Urinary bladder (tissue), 4 donors: ENCODE measurements around the gene LPAR1. TPM values are rescaled to one million over a fixed set of nuclear protein-coding genes. Genes with fewer than 3 reads are reported as not detected.

ENCODE experiments used
- DNase-seq: peaks from one replicate; pipeline ENCODE4 v3.0.0-alpha.2; 2015; ENCODE audit errors: extremely low spot score
- H3K27ac ChIP-seq: one replicate; pipeline ENCODE4 v1.5.1; 2013; ENCODE audit warnings: low read depth, mild to moderate bottlenecking, moderate library complexity
- H3K36me3 ChIP-seq: one replicate; pipeline ENCODE4 v1.6.1; 2013; ENCODE audit warnings: mild to moderate bottlenecking, moderate library complexity; ENCODE audit not compliant: insufficient read depth
- H3K4me1 ChIP-seq: one replicate; pipeline ENCODE4 v1.6.1; 2013; ENCODE audit warnings: mild to moderate bottlenecking, moderate library complexity; ENCODE audit not compliant: insufficient read depth
- H3K4me3 ChIP-seq: one replicate; pipeline ENCODE4 v1.5.1; 2013; ENCODE audit warnings: low read depth, low read length
- WGBS: extraction: QIAGEN DNeasy Blood & Tissue Kit; methylation state at CpG from one replicate; pipeline ENCODE4 v1.1.7; 2013; 5-methylcytosine and 5-hydroxymethylcytosine counted together
- polyA plus RNA-seq: library from polyadenylated mRNA; stranded (reverse); fragments of 200-250 nt; gene quantifications from one replicate; pipeline ENCODE4 v1.2.3, GENCODE V29; 2013
- total RNA-seq: library from RNA; depleted of rRNA; stranded (reverse); fragments of >200 nt; gene quantifications from one replicate; pipeline ENCODE4 v1.2.3, GENCODE V29; 2014
- donor health status: healthy with polysubstance abuse.
- donor health status: healthy.

LPAR1 gene
- total and polyA plus RNA-seq, 2 donors = 42.0 to 134 TPM

DNA sequence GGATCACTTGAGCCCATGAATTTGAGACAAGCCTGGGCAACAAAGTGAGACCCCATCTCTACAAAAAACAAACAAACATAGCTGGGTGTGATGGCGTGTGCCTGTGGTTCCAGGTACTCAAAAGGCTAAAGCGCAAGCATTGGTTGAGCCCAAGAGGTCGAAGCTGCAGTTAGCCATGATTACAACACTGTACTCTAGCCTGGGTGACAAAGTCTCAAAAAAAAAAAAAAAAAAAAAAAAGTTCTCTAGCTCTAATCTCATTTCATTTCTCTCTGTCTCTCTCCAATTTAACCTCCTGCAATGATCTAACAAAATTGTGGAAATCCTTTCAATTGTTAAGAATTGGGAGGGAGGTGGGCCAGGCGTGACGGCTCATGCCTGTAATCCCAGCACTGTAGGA is 33.3 kb downstream of the LPAR1 start:
- no peak for DNase-seq
- Histone ChIP-seq H3K36me3 (no peaks in the 10 kb centered on the region), H3K27ac (no peak overlapping the region), H3K4me3 (no peak overlapping the region), H3K4me1 (no peaks in the 10 kb centered on the region)
- WGBS = 96% methylated on average over 5 of the region's 5 CpGs

DNA sequence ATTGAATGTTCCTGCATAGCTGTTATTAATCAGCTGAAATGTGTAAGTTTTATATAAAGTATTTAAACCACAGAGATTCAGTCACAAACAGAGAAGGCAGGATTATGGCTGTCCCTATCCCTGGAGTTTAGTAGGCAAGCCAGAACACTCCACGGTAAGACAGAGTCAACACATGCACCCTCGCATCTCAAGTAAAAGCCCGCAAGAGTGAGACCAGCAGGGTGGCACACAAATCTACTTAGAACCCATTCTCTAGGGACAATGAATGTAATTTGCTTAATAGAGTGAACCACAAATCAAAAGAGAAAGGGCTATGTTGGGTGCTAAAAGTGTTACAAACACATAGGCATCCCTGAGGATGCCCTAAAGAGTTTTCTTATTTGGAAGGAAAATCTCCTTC is 35.1 kb downstream of the LPAR1 start:
- Histone ChIP-seq H3K4me1 (no peaks in the 10 kb centered on the region), H3K36me3 (no peaks in the 10 kb centered on the region), H3K27ac (no peak overlapping the region), H3K4me3 (no peak overlapping the region)
- 88% methylated on average over 3 of the region's 3 CpGs for WGBS
- DNase-seq = no peak

DNA sequence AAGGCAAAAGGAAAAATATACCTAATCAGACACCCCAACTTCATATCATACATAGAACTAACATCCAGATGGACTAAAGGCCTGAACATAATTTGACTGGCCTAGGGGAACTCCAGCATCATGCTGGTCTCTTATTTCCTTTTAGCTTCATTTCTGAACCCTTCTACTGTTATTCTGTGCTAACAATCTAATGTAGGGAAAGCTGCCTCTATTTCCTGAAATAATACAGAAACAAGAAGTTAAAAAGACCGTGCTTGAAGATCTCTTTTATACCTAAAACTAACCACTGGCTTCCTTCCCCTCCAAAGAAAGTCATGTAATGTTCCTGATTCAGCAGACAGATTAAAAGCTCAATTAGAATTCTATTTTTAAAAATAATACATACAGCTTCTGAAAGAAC is 36.7 kb downstream of the LPAR1 start:
- no peak overlapping the region for H3K4me3 ChIP-seq
- H3K36me3 ChIP-seq = no peaks in the 10 kb centered on the region
- 69% methylated on average over 1 of the region's 1 CpG for WGBS
- no peak overlapping the region for H3K27ac ChIP-seq
- no peak for DNase-seq
- H3K4me1 ChIP-seq = no peaks in the 10 kb centered on the region

DNA sequence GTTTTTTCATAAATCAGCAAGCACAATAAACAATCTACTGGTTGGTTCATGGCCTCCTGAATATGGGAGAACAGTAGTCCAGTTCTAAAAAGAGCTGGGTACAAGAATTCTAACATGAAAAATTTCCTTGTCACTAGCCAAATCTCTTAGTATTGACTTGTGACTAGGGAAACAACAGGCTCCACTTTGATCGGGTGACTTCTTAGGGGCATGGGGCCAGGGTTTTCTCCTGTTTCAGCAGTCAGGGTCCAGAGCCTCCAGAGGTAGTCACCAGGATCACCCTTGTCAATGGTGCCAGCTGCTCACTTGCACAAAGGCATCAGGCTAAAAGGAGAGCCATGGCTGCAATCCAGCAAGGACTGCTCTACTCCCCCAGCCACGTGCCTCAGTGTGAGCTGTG is 38.1 kb downstream of the LPAR1 start:
- WGBS = 86% methylated on average over 2 of the region's 2 CpGs
- peaks cover 2% of the 10 kb centered on the region for H3K4me1 ChIP-seq
- H3K4me3 ChIP-seq = no peak overlapping the region
- no peak overlapping the region for H3K27ac ChIP-seq
- H3K36me3 ChIP-seq = no peaks in the 10 kb centered on the region
- DNase-seq = no peak

DNA sequence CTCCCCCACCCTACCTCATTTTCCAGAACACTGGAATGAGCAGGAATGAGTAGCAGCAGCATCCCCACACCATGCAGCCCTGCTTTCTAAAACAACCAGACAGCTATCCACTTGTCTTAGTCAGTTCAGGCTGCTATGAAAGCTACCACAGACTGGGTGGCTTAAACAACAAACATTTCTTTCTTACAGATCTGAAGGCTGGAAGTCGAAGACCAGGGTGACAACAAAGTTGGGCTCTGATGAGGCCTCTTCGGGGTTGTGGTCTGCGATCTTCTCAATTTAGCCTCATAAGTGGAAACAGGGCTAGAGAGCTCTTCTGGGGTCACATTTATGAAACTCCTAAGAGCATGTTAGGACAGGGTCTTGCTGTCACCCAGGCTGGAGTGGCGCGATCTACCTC is 38.9 kb downstream of the LPAR1 start:
- 93% methylated on average over 5 of the region's 5 CpGs for WGBS
- no peak overlapping the region for H3K27ac ChIP-seq
- DNase-seq = no peak
- H3K4me3 ChIP-seq = no peak overlapping the region
- no peaks in the 10 kb centered on the region for H3K36me3 ChIP-seq
- H3K4me1 ChIP-seq = peaks cover 2% of the 10 kb centered on the region

DNA sequence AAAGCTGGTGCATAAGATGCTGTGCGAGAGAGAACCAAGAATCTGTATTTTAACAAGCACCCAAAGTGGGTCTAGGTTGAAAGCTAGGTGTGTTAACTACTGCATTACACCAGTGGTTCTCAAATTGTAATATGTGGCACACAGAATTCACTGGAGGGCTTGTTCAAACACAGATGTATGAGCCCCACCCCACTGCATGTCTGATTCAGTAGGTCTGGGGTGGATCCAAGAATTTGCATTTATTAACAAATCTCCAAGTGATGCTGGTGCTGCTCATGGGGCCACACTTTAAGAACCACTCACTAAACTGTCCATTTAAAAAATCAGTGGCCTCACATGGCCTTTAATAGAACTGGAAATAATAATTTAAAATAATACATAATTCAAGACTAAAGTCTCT is 40.4 kb downstream of the LPAR1 start:
- peaks cover 2% of the 10 kb centered on the region for H3K4me1 ChIP-seq
- DNase-seq = no peak
- no peak overlapping the region for H3K4me3 ChIP-seq
- WGBS = 93% methylated on average over 1 of the region's 1 CpG
- no peak overlapping the region for H3K27ac ChIP-seq
- no peaks in the 10 kb centered on the region for H3K36me3 ChIP-seq

DNA sequence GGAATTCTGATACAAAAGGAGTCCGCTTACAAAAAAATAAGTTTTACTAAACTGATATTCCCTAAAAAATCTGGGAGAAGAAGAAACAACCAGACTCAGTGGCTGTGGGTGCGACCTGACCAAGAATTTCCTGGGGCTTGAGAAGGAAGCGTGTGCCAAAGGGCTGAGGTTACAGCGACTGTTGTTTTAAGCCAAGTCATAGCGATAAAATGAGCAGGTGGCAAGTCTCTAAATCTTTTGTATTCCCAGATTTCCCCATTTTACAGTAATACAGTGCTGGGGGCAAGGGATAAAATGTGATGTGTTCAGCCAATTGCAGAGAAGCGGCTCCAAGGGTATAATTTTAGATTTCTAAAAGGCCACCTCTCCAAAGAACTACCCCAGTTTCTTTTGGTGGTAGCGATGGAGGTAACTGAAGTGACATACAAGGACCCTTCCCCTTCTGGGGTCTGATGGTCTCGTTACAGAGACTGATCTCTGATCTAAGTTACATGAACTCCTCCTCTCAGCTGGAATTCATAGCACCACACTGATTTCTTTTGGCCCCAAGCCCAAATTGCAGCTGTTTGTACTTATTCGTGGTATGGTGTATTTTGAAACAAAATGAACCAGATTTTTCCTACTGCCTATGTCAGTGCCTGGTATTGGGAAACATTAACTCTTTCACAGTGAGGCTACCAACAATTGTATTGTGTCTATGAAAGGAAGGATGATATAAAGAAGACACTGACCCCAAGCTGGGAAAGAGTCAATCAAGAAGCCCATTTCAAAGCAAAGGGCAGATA is 41.6 kb downstream of the LPAR1 start:
- no peaks in the 10 kb centered on the region for H3K36me3 ChIP-seq
- DNase-seq = no peak
- H3K4me3 ChIP-seq = no peak overlapping the region
- H3K4me1 ChIP-seq = peaks cover 2% of the 10 kb centered on the region
- WGBS = 67% methylated on average over 9 of the region's 9 CpGs
- peak overlapping the region; percentile 38 for H3K27ac ChIP-seq

DNA sequence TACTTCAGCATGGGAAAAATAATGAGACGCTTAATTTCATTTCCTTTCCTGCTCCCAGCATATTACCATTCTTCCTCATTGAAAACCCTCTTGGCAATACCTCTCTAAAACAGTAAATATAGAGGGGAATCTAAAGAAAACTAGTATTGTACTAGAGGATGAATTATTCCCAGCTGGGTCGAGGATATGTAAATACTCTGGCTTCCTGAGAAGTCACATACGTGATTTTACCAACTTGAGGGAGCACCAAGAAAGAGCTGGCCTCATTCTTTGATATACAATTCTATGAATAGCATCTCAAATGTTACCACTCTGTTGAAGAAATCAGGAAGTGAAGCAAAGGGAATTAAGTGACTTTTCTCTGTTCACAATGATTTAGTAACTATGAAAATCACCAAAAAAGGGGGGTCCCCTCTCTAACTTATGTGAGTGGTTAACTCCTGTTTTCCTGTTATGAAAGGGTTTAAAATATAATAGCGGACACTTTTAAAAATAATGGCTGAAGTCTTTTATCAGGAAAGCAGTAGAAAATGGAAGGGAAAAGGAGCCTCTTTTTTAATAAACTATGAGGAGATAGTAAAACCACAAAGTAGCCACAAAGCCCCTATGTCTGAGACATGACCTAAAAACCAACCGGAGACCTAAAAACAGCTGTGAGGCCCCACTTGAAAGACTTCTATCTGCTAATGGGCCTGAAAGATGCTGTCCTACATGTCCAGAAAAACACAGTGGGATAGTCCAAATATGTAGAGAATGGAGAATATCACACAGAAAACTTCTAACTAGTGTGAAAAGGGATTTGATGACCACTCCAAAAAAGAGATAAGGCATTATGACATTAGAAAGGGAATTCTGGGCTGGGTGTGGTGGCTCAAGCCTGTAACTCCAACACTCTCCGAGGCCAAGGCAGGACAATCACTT is 42.6 kb downstream of the LPAR1 start:
- no peaks in the 10 kb centered on the region for H3K36me3 ChIP-seq
- DNase-seq = no peak
- H3K4me3 ChIP-seq = no peak overlapping the region
- WGBS = 46% methylated on average over 6 of the region's 6 CpGs
- peak overlapping the region; percentile 10 for H3K27ac ChIP-seq
- H3K4me1 ChIP-seq = peaks cover 2% of the 10 kb centered on the region

DNA sequence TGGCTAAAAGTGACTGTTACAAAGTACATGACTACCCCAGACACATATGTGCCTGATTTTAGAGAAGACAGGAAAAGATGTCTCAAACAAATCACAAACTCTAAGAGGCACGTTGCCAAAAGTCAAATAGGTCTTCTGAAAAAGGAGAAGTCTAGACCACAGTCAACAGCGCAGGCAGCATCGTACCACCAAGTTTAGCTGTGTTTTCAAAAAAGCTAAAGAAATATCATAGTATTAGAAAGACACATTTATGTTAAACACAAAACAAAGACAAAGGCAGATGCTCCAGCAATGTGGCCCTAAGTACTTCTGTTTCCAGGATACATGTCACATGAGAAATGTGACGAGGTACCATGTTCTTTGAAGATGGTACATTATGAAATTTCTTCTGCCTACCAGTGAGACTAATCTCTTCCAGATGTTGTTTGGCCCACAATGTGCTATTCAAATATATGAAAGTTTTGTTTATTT is 43.5 kb downstream of the LPAR1 start:
- no peak for DNase-seq
- H3K4me1 ChIP-seq = peaks cover 2% of the 10 kb centered on the region
- no peak overlapping the region for H3K4me3 ChIP-seq
- 61% methylated on average over 4 of the region's 4 CpGs for WGBS
- H3K36me3 ChIP-seq = no peaks in the 10 kb centered on the region
- no peak overlapping the region for H3K27ac ChIP-seq

DNA sequence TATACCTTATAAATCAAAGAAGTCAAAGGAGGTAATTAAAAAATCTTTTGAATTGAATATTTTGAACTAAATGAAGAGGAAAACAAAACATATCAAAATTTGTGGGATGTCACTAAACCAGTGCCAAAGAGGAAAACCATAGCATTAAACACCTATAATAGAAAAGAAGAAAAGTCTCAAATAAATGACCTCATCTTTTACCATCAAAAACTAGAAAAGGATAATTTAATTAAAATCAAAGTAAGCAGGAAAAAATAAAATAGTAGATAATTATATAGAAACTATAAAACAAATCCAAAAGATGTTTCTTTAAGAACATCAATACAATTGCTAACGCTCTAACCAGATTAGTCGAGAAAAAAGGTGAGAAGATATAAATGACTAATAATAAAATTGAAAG is 47.8 kb downstream of the LPAR1 start:
- DNase-seq = no peak
- Histone ChIP-seq H3K36me3 (no peaks in the 10 kb centered on the region), H3K27ac (no peak overlapping the region), H3K4me1 (no peaks in the 10 kb centered on the region), H3K4me3 (no peak overlapping the region)
- 94% methylated on average over 2 of the region's 2 CpGs for WGBS

DNA sequence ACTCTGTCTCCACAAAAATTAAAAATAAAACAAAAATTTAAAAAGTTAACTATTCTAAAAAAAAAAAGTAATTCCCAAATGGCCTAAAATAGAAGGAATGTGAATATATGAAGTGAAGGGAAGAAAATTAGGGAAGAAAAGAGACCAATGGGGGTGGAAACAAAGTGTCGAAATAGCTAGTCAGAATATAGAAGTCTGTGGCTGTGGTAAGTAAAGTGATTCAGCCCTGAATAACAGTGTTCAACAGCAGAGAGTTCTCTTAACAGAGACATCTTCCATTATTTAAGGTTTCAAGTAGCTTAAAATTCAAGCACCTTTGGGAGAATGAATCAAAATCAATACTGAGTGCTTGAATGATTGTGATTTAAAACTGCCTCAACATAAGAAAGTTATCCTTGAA is 51.7 kb downstream of the LPAR1 start:
- H3K27ac ChIP-seq = no peak overlapping the region
- WGBS = 100% methylated on average over 1 of the region's 1 CpG
- no peak for DNase-seq
- no peaks in the 10 kb centered on the region for H3K36me3 ChIP-seq
- no peak overlapping the region for H3K4me3 ChIP-seq
- no peaks in the 10 kb centered on the region for H3K4me1 ChIP-seq

DNA sequence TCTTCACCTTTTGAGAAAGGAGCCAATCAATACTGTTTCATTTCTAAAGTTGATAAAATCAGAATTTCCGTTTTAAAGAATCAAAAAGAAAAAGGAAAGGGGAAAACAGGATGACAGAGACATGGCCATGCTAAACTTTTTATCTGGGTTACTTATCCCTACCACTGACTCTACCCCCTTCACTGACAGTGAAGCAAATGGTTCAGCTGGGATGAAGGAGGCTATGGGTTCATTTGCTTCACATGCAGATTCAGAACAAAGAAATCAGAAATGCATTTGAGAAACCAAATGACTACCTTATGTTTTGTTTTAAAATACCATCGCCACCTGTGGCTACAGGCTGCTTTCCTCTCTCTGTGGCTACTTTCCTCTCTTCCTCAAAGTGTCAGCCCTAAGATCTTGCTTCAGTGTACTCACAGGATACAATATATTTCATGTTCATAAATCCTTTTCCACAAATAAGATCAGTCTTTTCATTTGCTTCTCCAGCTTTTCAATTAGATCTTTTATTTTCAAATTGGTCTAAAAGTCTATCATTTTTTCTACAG is 53.3 kb downstream of the LPAR1 start:
- no peaks in the 10 kb centered on the region for H3K4me1 ChIP-seq
- H3K36me3 ChIP-seq = no peaks in the 10 kb centered on the region
- no peak for DNase-seq
- 89% methylated on average over 2 of the region's 2 CpGs for WGBS
- no peak overlapping the region for H3K4me3 ChIP-seq
- no peak overlapping the region for H3K27ac ChIP-seq

DNA sequence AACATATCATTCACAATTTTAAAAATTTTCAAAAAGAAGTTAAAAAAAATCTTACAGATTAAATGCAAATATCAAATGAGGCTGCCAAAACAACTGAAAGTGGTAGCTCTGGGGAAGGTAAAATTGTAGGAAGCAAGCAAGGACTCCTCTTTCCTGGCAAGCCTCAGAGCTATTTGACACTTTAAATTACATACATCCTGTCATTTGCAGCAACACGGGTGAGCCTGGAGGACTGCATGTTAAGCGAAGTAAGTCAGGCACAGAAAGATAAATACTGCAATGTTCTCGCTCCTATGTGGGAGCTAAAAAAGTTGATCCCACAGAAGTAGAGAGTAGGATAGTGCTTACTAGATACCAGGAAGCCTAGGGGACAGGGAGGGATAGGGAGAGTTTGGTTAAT is 58.0 kb downstream of the LPAR1 start:
- DNase-seq = no peak
- WGBS = 76% methylated on average over 3 of the region's 3 CpGs
- Histone ChIP-seq H3K4me3 (no peak overlapping the region), H3K27ac (no peak overlapping the region), H3K36me3 (no peaks in the 10 kb centered on the region), H3K4me1 (peaks cover 2% of the 10 kb centered on the region)

DNA sequence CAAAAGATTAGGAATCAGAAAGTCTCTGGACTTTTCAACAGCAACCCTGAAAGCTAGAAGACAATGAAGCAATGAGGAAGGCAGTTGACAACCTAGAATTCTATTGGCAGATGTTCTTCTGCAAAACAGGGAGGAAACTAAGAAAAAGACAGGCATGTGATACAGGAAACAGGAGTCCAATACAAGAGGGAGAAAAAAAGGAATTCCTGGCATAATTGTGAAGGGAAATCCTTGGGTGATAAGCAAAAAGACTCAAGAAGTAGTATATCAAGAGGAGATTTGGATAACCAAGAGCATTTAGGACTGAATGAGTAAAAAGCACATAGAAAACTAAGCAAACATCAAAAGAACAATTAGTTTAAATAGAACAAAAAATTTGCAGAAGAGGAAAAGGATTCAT is 58.6 kb downstream of the LPAR1 start:
- Histone ChIP-seq H3K36me3 (no peaks in the 10 kb centered on the region), H3K27ac (no peak overlapping the region), H3K4me3 (no peak overlapping the region), H3K4me1 (peaks cover 2% of the 10 kb centered on the region)
- DNase-seq = no peak
